Middle frontal gyrus (tissue), 1 donor: Measurements from ENCODE around the gene LRP11.
"Not testable (repeated sequence)": the region's sequence is repeated elsewhere in the genome, so short reads cannot be mapped to it uniquely, and the experiment has no call there.

ENCODE experiments used
- DNase-seq: peaks from one replicate; pipeline ENCODE4 v3.0.0-alpha.2; 2015; ENCODE audit warnings: low spot score; ENCODE audit errors: extremely low spot score

The LRP11 gene

GRCh38 chr6:149898966-149899365 lies 34.8 kb upstream of the LRP11 start:
- DNase-seq = no peak

DNA sequence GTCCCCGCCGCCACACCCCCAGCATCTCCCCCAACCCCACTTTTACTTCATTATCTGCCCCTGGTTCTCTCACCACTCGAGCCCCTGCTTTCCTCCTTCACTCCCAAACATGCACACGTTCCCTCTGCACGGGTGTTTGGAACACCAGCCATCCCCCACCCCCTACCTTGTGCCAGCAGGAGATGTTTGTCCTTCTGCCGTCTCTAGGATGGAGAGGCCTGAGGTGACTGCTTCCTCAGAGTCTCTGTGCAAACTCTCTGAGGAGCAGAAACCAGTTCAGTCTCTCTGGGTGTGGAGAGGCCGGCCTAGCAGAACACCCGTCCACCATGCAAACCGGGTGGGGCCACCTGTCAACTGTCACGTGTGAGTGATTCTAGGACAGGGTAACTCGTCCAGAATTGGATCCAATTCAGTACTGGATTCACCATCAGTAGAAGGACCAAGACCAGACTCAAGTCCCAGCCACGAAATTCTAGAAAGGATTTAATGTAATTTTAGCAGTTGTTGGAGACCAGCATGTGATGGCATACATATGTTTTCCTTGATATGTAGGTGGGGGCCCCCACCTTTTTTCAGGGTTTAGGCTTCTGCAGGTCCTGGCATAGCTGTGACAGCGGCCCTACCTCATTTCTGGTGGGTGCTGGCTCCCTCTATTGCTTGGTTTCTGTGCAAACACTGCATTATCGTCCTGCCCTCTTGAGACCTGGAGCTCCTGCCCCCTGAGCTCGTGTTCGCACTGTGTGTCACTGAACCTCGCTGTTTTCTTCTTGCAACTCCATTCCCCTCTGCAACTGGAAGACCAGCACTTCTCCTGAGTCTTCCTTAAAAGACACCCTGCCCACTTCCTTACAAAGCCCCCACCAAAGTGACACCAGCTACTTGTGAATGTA lies 33.9 kb upstream of the LRP11 start, which contains the start of gene RAET1E:
Gene RAET1E, minus strand, starts transcription at position 259 of the 890 bp plus-strand sequence. CDS start 7,212 bp downstream, outside the sequence.
- DNase-seq = no peak

DNA sequence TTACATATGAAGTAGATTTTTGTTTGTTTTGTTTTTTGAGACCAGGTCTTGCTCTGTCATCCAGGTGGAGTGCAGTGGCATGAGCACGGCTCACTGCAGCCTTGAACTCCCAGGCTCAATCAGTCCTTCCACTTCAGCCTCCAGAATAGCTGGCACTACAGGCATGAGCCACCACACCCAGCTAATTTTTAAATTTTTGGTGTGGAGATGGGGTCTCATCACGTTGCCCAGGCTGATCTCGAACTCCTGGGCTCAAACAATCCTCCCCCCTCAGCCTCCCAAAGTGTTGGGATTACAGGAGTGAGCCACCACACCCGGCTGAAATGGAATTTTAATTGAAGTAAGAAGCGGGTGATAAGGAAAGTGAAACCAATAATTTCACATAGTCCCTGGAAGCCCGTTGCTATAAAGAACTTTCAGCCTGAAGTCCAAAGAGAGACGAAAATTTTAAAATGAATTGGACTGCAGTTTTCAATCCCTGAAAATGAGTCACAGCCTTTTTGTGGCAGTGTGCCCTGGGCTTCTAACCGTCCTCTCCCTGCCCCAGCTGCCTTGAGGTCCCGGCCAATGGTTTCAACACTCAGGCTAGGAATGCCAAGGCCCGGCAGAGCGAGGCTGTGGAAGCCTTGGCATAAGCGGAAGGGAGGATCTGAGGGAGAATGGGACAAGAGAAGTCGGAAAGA lies 33.0 kb upstream of the LRP11 start:
- DNase-seq = no peak

GRCh38 chr6:149896491-149896890 lies 32.3 kb upstream of the LRP11 start:
- DNase-seq = no peak

DNA sequence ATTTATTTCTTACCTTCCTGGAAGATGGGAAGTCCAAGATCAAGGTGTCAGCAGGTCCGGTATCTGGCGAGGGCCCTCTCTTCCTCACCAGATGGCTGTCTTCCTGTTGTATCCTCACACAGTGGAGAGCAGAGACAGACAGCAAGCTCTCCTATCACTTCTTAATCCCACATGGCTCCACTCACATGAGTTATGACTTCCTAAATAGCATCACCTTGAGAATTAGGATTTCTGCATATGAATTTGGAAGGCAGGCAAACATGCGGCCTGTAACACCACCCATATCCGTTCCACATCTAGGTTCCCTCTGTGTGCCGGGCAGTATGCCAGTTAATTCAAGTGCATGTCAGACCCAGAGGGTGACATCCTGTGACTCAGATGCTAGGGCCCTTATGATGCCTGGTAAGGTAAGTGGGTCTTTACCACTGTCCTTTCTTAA lies 31.7 kb upstream of the LRP11 start:
- DNase-seq = no peak

DNA sequence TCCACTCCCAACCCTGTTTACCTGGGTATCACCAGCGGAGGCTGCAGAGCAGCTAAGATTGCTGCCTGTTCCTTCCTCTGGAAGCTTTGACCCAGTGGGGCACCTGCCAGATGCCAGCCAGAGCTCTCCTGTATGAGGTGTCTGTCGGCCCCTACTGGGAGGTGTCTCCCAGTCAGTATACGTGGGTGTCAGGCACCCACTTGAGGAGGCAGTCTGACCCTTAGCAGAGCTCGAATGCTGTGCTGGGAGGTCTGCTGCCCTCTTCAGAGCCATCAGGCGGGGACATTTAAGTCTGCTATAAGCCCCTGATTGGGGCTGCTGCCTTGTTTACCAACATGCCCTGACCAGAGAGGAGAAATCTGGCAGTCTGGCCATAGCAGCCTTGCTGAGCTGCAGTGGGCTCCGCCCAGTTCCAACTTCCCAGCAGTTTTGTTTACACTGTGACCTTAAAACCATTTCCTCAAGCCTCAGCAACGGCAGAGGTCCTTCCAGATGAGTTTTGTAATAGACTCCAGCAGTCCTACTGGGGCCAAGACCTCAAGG lies 31.0 kb upstream of the LRP11 start:
- DNase-seq = no peak

- DNase-seq = not testable (repeated sequence)
These were observed 27.7 kb upstream of the LRP11 start for GRCh38 chr6:149891864-149892263.

GRCh38 chr6:149891259-149891658 lies 27.1 kb upstream of the LRP11 start:
- DNase-seq = no peak

GRCh38 chr6:149890629-149891045 lies 26.5 kb upstream of the LRP11 start:
- no peak for DNase-seq

DNA sequence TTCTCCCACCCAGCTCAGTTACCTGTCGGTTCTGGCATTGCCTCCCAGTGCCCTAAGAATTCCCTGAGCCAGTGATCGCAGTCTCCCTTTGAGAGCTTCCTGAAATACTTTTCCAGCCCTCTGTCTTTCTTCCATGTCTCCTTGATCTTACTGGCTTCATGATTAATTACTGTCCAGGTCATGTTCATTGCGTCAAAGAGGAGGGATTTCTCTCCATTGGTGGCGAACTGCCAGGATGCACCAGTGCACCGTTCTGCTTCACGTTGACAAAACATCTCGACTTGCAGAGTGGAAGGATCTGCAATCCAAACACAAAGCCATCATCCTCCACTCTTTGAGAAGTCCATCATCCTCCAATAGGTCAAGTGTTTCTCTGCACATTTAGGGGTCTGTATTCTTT lies 25.2 kb upstream of the LRP11 start:
- DNase-seq = no peak

DNA sequence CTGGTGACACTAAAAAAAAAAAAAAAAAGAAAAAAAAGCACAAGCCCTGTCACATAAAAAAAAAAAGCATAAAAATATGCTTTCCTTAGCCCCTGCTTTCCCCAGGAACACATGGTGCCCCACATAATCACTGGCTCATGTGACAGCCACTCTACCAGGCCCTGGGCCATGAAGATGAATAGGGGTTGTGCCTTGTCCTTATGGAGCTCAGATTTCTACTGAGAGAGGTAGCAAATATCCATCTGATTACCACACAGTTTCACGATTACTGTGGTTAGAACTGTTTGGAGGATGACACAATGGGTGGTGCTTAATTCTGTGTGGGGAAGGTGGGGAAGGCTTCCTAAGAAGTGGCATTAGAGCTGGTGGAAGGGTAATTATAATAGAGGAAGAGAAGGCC lies 24.5 kb upstream of the LRP11 start:
- no peak for DNase-seq

DNA sequence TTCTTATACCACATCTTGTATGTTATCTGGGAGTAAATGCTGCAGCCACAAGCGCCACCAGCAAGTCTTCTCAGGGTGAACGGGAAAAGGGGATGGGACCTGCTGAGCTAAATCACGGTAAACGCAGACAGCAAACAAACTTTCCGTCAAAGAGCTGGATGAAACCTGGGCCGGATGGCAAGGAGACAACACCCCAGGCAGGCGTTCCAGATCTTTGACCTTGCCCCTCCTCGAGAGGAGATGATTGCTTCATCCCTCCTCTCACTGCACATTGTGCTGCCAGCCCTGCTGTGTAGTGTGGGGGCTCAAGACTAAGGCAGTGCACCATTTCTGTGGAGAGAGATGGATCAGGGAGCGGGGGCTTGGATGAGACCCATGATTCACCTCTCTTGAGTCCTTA lies 23.9 kb upstream of the LRP11 start:
- DNase-seq = no peak

DNA sequence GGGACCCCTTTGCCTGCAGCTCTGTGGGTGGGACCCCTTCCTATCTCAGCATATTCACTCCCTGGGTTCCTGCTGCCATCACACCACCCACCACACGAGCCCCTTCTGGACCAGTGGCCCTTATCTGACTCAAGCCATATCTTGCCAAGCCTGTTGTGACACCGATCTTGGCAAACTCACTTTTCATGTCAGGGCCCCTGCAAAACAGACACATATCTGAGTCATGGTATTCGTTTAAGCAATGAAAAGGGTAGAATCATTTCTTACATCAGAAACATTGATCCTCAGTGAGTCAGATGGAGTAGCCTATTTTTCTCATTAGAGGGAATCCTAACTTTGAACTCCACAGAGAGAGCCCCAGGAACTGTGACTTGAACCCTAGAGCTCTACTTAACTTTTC lies 23.2 kb upstream of the LRP11 start:
- no peak for DNase-seq

DNA sequence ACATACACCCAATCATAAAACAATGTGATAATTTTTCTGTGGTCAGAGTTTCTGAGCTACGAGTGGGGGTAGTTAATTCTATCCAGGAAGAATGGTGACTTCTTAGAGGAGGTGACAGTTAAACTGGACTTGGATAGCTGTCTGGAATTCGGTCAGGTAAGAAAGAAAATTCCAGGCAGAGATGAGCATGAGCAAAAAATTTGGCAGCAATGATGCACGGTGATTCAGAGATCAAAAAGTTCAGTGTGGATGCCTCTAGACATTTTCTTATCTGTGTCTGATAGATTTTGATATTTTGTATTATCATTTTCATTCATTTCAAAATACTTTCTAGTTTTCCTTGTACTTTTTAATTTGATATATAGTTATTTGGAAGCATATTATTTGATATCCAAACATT lies 21.7 kb upstream of the LRP11 start:
- no peak for DNase-seq

DNA sequence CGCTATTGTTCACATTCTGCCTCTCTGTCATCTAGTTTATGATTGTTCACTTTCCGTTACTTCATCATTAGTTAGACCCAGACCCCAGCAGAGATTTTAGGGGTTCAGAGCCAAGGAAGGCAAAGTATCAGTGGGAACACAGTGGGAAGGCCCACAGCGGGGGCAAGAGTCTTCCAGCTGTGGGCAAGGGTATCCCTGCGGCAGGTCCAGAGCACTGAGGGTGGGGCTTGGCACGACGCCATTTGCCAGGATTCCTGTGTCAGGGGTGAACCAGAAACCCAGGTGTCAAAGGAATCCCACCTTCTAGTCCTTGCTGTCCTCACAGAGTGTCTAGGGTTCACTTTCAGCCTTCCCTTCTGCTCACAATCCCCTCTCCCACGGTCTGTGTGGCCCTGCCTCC lies 20.5 kb upstream of the LRP11 start:
- DNase-seq = no peak

DNA sequence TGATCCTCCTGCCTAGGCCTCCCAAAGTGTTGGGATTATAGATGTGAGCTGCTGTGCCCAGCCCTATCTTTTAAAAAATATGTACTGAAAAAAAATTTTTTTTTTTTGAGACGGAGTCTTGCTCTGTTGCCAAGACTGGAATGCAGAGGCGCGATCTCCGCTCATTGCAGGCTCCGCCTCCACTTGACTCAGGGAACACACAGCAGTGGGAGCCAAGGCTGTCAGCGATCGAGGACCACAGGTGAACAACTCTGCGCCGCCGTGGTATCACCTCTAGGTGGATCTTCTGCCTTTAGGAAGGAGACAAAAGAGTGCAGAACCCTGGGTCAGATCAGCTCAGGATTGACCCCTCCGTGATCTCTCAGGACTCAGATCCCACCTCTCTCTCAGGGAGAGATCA lies 20.1 kb upstream of the LRP11 start:
- DNase-seq = no peak

GRCh38 chr6:149881860-149882259 lies 17.7 kb upstream of the LRP11 start:
- no peak for DNase-seq

GRCh38 chr6:149881066-149881766 lies 17.1 kb upstream of the LRP11 start:
- no peak for DNase-seq

- no peak for DNase-seq
These were observed 13.5 kb upstream of the LRP11 start for GRCh38 chr6:149877659-149878058.

GRCh38 chr6:149876241-149876933 lies 12.2 kb upstream of the LRP11 start:
- DNase-seq = no peak

GRCh38 chr6:149872233-149872632 lies 8.1 kb upstream of the LRP11 start:
- no peak for DNase-seq
